Suprapubic skin (tissue), 3 donors: ENCODE results near the gene AGPS.

Source experiments
- CTCF ChIP-seq, 2 donors: fragments of 200-600 bp in 1 of 2; fragments of 450-650 bp in 1 of 2; sonication (generic) in 1 of 2; IDR thresholded peaks; one replicate each; pipeline ENCODE4 v1.5.1; 2016 to 2019; ENCODE audit warnings: antibody characterized with exemption in 2 of 2, mild to moderate bottlenecking in 1 of 2, moderate library complexity in 1 of 2
- POLR2A ChIP-seq, 2 donors: fragments of 450-650 bp; IDR thresholded peaks; one replicate each; pipeline ENCODE4 v1.6.1; 2017; ENCODE audit warnings: antibody characterized with exemption in 2 of 2, mild to moderate bottlenecking in 2 of 2, moderate library complexity in 2 of 2

GRCh38 chr2:177394594-177394973 is 2.0 kb downstream of the AGPS start:
- no peak for TF ChIP-seq CTCF (IDR thresholded peaks at IDR 0.05)
- no peak for TF ChIP-seq POLR2A (IDR thresholded peaks at IDR 0.05)
